ENCODE data around the gene ATP9B. TPM values are rescaled to one million over a fixed set of nuclear protein-coding genes. Genes with fewer than 3 reads are reported as not detected.

ATP9B gene
- total RNA-seq, 1 experiment from 2014 or later, result 11.7 TPM

DNA sequence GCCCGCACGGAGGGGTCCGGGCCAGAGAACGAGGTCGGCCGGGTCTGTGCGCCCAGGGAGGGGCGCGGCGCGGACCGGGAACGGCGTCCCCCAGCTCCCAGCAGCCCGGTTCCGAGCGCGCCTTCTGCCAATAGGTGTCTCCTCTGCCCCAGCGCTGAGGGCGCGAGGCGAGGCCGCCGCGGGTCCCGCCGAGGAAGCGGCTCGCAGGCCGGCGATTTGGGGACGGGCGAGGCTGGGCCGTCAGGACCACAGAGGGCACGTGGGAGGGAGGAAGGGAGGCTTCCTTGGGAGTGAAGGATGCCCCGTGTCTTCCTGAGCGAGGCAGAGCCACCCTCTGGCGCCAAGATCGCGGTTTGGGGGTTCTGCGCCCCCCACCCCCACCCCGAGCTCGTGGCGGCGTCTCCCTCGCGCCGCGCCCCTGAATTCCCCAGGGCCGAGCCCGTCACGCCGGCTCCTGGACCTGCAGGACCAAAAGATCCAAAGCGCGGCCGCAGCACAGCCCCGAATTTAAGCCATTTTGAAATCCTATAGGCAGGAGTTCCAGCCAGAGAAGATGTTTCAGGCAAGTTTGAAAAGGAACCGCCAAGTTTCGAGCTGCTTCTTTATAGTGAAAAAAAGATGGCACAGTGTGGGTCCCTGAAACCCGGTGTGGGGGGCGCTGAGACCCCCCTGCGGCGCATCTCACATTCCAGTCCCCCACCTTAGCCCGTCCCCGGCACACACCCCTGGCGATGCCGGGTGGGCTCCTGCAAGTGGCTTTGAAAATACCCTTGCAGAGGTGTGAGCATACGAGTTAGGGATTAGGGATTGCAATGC, 327.4 kb downstream of the ATP9B start:
- peak; percentile 24 for DNase-seq (ENCODE audit: low read depth)

DNA sequence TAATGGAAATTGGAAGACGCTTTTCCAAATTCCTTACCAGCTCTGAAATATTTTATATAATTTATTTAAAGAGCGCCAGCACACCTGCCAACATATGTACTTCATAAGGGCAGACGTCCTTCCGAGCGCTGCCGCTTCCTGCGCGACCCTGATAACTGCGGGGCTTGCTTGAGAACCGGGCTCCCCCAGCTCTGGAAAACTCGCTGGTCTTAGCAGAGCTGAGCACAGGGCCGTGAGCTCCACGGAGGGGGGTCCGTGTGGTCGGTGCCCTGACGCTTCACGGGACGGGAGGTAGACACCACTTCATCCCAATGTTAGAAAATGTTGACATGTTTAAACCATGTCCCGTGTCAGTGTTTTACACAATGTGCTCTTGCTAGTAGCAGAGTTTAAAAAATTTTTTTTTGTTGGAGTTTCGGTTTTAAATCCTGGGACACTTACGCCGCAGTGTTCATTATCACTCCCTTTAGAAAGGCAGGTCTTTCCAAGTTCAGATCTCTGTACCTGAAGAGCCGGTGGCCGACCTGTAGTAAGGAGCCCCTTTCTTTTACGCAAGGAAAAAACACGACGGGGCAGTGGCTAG, 328.1 kb downstream of the ATP9B start:
- DNase-seq (ENCODE audit: low read depth), result no peak

DNA sequence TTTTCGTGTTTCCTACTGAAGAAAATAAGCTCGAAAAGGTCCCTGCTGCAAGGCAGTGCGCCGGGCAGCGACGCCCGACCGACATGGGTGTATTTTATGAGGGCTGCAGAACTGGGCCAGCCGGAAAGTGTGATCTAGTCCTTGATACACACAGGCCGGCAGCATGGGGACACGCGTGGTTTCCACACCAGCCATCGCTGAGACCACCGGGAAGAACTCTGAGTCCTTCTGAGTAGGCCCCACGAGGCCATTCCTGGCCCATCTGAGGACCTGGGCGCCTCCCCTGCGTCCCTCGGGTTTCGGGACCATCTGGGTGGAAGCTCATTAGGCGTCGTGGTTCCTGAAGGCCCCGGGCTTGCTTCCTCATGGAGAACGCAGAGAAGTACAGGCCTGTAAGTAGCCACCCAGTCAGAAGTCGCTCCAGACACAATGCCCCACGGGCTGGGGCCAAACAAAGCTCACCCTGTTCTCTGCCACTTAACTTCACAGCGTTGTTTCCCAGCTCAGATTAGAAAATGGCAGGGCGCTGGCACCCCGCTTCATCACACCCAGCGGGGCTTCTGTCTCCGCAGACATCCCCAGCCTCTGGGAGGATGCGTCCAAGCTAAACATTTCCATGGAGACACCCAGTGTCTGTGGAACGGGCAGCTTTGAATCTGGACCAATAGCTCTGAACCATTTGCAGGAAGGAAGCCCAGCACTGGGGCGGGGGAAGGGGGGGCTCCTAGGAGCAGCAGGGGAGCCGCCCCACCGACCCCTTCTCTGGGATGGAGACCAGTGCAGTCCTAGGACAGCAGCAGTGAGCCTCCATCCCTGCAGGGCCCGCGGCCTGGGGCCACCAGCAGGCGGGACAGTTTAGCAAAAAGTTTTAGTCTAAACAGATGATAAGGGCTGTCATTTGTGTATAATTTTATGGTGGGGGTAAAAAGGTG, 328.9 kb downstream of the ATP9B start:
- no peak for DNase-seq (ENCODE audit: low read depth)

DNA sequence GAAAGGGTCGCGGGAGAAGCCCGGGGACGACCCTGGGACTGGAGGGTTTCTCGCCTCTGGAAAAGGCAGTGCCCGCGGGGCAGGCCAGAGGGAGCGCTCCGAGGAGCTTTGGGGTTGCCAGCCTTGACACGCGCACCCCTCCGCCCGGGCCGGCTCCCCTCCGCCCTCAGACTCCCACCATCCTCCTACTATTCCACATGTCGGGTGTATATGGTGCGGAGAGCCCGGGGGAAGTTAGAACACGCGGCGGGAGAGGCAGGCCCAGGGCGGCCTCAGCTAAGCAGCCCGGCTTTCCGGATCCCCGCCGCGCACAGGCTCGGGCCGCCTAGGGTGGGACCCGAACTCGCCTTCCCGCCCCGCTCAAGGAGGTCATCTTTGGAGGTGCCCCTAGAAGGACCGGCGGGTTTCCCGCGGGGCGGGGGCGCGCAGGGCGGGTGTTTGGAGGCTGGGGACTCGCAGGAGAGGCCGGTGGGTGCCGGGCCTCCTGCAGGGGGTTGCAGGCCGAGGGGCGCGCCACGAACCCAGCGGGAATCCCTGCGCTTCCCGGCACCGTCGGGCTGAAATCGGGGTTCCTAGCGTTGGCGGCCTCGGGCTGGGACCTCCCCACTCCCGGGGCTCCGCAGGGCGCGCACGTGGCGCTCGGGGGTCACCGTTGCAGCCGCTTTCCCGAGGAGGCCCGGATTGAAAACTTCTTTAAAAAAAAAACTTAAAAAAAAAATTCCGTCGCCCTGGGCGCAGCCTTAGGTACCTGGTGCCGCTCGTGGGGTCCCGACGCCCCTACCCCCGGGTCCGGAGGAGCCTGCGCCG, 330.3 kb downstream of the ATP9B start:
- no peak for DNase-seq (ENCODE audit: low read depth)

DNA sequence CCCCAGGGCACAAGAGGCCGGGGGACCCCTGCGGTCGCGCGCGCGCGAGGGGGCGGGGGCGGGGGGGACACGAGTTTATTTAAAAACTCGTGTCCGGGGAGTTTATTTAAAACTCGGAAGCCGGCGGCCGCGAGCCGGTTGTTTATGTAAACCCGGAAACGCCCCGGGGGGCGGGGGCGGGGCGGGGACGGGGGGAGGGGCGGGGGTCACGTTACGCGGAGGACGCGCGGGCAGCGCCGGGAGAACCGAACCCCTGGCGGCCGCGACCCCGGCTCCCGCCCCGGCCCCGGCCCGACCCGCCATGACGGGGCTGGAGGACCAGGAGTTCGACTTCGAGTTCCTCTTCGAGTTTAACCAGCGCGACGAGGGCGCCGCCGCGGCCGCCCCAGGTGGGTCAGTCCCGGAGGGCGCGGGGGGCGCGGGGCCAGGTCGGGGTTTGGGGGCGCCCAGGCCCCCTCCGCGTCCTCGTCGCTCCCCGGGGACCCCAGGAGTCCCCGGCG, 330.9 kb downstream of the ATP9B start:
- no peak for DNase-seq (ENCODE audit: low read depth)

DNA sequence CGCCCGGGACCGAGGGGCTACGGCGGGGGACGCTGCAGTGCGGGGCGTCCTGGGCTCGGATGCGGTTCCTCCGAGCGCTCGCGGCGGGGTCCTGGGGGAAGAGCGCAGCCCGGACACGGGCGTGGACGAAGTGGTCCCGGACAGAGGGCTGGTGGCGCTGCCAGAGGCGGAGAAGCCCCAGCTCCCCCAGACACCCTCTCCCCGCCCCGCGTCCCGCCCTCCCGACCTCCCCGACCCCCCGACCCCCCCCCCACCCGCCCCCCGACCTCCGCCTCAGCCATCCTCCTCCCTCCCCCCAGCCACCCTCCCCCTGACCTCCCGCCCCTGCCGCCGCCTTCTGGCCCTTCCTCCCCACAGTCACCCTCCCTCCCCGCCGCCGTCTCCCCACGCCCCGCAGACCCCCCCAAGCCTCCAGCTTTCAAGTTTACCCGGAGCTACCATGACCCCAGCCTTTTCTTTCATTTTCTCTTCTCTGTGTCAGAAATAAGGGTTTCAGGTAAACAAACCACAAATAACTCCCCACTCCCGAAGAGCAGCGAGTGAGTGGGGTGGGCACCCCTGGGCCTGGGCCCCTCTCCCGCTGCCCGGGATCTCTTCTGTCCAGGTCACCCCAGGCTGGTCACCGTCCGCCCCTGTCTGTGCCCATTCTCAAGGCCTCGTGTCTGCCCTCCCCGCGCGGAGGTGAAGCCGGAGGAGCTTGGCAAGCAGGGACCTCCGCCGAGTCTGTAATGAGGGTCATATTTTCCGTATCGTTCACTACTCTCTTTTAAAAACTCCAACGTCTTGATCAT, 331.6 kb downstream of the ATP9B start:
- no peak for DNase-seq (ENCODE audit: low read depth)

DNA sequence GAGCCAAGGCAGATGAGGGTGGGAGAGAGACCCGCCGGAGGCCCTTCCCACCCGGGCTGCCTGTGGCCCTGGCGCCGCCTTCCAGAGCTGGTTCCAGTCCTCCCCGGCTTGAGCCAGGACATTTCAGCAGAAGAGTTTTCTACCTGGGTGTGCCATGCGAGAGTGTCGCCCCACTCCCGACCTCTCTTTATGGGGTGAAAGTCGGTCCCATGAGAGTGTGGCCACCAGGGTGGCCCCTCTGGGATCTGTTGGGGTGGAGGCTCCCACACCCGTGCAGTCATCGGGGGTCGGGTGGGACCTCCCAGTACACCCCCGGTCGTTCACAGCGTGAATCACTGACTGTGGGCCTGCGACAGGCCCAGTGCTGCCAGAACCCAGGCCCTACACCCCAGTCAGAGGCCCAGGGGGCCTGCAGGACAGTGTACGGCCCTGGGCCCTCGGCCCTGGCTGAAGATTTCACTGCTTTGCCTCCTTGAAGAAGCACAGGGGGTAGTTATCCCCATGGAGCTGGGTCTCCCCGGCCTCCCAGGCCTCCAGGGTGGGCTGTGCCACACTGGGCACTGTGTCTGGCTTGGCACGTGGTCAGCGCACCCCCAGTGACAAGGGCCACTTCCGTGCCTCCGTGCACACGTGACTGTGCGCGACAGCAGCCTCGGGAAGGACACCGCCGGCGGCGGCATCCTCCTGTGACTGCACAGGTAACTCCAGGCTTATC, 332.5 kb downstream of the ATP9B start:
- DNase-seq (ENCODE audit: low read depth), result no peak

DNA sequence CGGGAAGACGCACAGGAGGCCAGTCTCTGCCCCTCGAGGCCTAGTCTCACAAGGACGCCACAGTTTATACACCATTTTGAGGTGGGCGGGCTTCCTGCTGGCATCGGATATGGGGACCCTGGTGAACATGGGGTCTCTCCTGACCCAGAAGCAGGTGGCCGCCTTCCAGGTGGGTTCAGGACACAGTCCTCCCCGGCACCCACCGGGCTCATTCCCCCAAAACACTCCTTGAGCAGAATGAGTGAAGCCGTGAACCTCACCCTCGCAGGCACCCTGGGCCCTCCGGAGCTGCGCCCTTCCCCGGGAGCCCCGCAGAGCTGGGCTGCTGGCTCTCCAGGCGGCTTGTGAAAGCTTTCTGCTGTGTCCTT, 333.0 kb downstream of the ATP9B start:
- no peak for DNase-seq (ENCODE audit: low read depth)

DNA sequence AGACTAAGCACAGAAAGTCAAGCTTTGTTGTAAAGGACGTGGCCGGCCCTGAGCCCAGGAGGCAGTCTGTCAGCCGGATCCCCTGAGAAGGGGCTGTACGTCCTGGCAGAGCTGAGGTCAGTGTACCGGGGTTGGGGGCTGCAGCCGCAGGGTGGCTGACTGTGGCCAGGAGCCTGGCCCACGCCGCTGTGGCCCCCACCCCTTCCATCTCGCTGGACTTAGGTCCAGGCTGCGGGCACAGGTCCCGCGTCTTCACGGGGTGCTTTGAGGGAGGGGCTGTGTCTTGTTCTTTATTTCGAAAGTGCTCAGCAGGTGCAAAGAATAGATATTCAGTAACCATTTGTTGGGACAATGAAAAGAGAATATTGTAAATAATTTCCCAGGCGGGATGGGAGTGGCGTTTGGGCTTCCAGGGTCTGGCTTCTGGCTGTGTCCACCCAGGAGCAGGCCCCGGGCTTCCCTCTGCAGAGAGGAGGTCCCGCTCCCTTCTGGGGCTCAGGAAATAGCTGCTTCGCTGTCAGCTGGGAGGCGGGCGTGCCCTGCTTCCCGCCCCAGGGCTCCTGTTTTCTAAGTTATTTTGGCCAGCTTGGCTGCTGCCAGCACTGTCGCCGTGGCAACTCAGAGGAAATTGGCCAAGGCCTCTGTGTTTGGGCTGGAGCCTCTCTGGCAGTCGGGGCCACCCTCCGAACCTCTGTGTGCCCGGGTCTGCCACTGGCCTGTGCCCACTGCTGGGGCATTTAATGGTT, 334.0 kb downstream of the ATP9B start:
- peak; percentile 42 for DNase-seq (ENCODE audit: low read depth)

DNA sequence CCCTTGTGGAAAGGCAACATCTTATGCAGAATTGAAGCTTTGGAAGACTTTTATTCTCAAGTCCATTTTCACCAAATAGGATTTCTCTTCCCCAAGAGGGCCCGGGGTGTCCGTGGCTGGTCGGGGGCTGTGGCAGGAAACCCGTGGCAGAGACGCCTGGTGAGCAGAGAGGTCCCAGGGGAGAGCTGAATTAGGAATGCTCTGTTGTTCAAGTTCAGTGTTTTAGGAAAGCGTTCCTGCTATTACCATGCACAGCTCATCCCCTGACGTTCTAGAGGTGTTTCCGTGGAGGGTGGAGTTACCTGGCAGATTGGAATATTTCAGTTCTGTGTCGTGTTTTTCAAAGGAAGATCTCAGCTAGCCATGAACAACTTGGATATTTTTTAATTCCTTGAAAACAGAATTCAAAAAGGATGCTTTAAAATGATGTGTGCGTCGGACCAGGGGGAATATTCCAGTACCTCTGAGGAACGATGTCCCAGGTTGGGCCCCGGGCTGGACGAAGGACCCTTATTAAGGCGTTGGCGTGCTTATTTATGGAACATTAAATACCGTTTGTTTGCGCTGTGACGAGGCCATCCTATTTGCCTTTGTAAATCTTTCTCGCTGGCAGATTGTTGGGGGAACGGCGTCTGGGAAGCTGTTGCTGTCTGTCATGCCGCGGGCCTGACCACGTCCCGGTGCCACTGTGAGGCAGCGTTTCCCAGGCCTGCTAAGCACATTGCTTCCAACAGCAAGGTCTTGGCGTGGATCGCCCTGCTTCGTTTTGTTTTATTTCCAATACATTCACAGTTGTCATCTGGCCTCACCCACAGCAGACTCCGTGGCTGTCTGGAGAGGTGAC, 334.8 kb downstream of the ATP9B start:
- DNase-seq (ENCODE audit: low read depth), result peak; percentile 60

DNA sequence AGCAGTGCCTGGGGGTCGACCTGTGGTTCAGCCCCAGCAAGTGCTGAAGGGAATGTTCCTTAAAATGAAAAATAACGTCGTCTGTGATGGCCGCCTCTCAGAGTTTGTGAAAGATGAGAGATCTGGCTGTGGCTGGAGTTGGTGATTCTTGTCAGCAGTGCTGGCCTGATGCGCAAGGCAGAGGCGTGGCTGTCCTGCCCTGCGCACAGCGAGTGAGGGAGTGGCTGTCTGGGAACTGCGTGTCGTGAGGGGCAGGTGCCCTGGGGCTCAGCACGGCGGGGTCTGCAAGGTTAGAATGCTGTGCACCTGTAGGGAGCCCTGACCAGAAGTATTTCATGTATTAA, 335.3 kb downstream of the ATP9B start:
- no peak for DNase-seq (ENCODE audit: low read depth)

DNA sequence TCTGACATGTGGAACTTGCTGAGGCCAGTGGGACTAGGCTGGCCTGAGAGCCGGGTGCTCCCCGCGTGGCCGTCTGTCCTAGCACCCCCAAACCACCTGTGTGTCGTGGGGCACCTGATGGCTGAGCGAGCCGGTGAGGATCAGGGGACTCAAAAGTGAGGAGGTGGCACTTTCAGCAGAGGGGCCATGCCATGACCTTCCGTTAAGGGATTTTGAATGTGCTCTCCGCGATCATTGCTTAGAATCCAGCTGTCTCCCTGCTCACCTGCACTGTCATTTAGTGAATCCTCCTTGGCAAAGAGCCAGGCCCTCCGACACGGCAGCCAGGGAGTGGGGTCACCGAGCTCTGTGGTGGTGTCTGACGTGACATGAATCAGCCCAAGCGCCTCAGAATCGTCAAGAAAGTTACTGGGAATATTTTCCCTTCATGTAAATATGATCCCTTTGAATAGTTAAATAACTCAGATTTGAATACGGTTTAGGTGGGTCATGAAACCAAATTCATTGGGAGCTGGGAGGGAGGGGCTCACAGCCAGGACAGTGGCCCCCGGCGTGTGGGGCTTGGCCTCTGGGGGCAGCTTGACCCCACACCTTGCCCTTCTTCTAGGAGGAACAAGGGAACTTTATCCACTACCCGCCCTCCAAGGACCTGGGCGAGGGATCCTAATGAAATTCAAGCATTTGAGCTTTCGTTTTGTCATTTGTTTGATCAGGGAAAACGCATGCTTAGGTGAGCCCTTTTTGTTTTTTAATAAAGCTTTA, 336.0 kb downstream of the ATP9B start:
- DNase-seq (ENCODE audit: low read depth), result no peak

DNA sequence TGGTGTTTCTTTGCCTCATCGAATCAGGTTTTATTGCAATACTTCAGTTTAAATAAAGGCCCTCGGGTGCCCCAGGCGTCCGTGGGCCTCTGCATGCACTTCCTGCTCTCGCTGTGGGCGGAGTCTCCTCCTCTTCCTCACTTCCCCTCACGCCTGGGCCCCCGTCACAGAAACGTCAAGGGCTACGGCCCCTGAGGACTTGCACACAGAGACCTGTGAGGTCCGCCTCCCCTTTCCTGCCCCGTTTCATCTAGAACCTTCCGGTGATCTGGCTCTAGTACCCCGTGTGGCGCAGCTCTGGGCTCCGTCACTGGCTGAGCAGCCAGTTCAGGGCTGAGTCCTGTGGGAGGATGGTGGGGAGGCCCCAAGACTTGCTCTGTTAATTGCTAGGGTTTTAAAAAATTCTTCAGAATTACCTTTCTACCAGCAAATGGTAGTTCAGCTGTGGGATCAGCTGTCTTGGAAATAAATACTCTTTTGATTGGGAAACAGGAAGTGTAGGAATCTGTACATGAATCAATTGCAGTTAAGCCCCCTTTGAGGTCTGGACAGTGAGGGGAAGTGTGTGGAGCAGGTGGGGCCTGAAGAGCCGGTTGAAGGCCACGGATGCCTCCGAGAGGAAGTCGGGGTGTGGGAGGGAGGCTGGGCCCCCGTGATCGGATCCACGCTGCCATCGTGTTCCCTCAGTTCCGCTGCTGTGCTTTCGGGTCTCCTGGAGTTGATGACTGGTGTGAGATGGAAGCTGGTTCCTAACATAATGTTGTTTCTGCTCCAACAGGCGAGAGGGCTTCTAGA, 336.8 kb downstream of the ATP9B start:
- DNase-seq (ENCODE audit: low read depth), result no peak

DNA sequence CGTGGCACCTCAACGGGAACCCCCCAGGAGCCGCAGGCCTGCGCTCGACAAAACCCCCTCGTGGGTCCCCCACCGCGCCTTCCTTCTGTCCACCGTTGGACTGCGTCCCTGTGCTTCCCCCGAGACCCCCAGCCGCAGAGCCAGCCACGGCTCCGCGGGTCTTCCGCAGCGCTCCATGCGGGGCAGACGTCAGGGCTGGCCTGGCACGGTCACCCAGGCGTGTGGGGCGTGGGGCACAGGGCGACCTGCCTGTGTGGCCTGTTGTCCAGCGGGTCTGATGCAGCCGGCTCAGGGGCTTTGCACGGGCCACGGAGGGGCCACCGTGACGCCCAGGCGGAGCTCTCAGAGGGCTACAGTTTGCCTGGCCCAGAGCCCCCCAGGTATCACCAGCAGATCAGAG, 337.5 kb downstream of the ATP9B start:
- no peak for DNase-seq (ENCODE audit: low read depth)

DNA sequence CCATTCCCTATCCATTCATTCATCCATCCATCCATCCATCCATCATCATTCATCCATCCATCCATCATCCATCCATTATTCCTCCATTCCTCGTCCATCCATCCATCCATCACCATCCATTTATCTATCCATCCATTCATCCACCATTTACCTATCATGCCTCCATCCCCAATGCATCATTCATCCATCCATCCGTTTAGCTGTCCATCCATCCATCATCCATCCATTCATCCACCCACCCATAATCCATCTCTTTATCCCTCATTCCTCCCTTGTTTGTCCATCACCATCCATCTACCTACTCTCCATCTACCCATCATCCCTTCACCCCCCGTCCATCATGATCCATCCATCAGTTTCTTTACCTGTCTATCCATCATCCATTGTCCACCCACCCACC, 340.1 kb downstream of the ATP9B start:
- DNase-seq (ENCODE audit: low read depth), result no peak

DNA sequence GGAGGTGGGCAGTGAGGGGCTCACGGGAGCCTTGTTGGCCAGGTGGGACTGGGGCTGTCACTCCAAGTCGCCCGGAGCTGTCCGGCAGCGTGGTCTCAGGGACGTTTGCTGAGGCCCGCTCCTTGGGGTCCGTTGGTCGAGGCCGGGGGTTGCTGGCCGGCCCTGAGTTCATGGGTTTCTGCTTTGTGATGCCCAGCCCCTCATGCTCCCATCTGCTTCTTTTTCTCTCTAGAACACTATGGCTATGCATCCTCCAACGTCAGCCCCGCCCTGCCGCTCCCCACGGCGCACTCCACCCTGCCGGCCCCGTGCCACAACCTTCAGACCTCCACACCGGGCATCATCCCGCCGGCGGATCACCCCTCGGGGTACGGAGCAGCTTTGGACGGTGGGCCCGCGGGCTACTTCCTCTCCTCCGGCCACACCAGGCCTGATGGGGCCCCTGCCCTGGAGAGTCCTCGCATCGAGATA, 341.0 kb downstream of the ATP9B start:
- no peak for DNase-seq (ENCODE audit: low read depth)
